ENCODE data around the gene SLC8A1.

DNA sequence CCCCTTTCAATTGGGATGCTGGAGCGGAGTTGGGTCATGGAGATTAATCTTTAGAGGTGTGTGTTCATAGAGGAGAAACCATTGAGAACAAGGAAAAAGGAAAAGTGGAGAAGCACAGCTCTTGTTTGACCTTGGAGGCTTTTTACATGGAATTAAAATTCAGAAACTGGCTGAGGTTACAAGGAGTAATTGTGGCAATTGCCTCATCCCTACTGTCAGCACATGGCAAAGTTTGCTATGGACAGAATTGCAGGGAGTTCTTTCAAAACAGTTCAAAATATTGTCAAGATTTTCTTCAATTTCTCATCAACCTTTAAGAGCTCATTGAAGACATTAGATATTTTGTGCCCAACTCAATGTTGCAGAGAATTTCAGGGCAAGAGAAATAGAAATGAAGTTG, 232.7 kb downstream of the SLC8A1 start:
- no peak for TF ChIP-seq CTCF (IDR thresholded peaks at IDR 0.05; ENCODE audit: insufficient read depth, low read length)
- TF ChIP-seq, protein P1, sequence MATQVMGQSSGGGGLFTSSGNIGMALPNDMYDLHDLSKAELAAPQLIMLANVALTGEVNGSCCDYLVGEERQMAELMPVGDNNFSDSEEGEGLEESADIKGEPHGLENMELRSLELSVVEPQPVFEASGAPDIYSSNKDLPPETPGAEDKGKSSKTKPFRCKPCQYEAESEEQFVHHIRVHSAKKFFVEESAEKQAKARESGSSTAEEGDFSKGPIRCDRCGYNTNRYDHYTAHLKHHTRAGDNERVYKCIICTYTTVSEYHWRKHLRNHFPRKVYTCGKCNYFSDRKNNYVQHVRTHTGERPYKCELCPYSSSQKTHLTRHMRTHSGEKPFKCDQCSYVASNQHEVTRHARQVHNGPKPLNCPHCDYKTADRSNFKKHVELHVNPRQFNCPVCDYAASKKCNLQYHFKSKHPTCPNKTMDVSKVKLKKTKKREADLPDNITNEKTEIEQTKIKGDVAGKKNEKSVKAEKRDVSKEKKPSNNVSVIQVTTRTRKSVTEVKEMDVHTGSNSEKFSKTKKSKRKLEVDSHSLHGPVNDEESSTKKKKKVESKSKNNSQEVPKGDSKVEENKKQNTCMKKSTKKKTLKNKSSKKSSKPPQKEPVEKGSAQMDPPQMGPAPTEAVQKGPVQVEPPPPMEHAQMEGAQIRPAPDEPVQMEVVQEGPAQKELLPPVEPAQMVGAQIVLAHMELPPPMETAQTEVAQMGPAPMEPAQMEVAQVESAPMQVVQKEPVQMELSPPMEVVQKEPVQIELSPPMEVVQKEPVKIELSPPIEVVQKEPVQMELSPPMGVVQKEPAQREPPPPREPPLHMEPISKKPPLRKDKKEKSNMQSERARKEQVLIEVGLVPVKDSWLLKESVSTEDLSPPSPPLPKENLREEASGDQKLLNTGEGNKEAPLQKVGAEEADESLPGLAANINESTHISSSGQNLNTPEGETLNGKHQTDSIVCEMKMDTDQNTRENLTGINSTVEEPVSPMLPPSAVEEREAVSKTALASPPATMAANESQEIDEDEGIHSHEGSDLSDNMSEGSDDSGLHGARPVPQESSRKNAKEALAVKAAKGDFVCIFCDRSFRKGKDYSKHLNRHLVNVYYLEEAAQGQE (IDR thresholded peaks at IDR 0.05; ENCODE audit: insufficient replicate concordance, low read depth): no peak
- TF ChIP-seq POLR2AphosphoS5 (IDR thresholded peaks at IDR 0.05; ENCODE audit: low read depth): no peak

All from HL-60 (cell line).